HG02943 (cell line): ENCODE measurements around the gene MREG.
A peak's percentile ranks its signal among the peaks of the same experiment; 100 is the strongest.

Source experiments
- ATAC-seq: cut with Tn5 transposase; IDR thresholded peaks from one replicate; pipeline ENCODE4 v1.9.1; 2021; ENCODE audit warnings: mild to moderate bottlenecking, low read depth, moderate library complexity; ENCODE audit not compliant: unreplicated experiment

Gene MREG, protein sequence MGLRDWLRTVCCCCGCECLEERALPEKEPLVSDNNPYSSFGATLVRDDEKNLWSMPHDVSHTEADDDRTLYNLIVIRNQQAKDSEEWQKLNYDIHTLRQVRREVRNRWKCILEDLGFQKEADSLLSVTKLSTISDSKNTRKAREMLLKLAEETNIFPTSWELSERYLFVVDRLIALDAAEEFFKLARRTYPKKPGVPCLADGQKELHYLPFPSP

DNA sequence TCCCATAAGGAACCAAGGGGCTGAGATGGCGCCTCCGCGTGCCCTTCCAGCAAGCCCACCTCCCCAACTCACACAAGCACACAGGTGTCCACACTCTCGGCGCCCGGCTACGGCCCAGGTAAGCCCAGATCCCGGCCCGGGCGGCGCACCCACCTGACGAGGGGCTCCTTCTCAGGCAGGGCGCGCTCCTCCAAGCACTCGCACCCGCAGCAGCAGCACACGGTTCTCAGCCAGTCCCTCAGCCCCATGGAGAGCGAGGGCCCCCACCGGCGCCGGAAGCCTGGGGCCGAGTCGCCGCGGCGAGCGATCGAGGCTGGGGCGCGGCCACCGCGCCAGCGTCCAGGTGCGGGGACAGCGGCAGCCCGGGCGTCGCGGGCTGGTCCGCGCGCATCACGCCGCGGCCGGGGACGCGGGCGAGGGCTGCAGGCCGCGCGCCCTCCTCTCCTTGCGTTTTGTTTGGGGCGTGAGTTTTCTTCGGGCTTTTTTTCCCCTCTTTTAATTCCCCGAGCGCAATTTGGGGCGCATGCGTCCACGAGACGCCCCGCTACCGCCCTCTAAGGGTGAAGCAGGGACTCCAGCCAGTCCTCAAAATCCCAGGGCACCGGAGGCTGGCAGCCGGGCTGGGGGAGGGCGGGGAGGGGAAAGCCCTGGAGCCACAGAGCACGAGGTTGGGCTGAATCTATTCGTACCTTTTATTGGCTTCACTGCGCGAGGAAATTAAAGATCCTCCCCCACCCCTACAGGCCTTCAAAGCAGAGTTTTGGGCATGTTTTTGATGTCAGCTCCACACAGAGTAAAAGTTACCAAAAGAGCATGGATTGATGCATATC, at the start of gene MREG:
Gene MREG, minus strand, starts transcription at position 472 of the 830 bp plus-strand sequence. Its CDS starts 224 bp downstream, at position 248.
- peak; percentile 48 for ATAC-seq

DNA sequence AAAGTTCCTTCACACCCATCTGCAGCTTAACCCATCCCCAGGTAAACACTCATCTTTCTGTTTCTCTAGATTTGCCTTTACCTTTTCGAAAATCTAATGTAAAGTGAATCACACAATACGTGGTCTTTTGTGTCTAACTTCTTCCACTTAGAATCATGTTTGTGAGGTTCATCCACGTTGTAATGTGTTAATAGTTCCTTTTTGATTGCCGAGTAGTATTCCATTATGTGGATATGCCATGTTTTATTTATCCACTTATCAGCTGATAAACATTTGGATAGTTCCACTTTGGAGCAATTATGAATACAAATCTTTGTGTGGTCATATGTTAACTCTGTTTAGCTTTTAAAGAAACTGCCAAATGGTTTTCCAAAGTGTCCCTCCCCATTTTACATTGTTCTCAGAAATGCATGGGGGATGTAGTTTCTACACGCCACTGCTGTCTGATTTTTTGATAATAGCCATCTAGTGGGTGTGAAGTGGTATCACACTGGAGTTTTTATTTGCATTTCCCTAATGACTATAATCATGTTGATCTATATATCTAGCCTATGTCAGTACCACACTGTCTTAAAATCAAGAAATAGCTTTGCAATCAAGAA, 46.0 kb upstream of the MREG start:
- no peak for ATAC-seq

DNA sequence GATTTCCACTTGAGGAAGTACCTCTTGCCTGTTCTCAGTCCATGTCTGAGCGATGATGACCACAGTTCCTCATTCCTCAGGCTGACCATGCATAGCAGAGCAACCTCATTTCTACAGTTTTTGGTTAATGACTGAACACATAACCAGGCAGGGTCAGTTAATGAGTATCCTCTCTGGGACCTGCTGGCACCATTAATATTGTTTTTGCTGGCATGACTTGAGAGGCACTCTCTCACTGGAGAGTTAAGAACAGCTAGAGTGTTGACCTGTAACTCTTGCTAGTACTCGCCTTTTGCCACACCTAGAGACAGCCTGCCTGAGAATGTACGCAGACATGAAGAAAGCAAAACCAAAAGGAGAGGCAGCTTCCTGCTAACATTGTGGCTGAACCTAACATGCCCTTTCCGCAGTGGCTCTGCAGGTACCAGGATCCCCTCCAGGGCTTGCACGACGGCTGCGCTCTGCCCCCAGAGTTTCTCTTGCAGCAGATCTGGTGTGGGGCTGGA, 44.4 kb upstream of the MREG start:
- ATAC-seq: peak; percentile 87

DNA sequence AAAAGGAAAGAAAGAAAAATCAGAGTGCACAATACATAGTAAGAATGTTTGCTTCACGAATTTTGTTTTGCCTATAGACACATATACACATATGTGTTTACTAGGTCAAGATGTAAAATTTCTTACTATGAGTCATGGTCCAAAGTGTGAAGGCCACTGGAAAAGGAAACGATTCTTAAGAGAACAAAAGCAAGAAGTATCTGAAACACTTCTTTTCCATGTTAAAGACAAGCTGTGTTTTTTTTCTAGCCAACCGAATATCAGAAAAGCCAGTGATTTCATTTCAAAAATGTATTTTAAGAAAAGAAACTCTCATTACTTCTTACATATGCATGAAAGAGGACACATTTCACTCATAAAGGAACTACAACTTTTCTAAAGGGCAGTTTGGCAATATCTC, 43.4 kb upstream of the MREG start:
- no peak for ATAC-seq

DNA sequence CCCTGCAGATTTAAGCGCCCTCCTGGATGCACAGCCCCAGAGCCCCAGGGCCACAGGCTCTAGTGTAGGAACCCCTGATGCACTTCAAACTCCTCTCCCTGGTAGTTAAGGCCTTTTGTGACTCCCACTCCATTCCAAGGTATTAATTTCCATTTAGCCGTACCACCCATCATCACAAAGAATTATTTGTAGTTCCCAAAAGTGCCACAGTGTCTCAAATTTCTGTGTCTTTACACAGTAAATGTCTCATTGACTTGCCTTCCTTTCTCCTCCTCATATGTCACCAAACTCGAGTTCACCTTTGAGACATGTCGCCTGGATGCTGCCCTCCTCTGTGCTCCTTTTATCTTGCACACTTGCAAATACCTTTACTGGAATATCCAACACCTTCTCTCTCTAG, 42.3 kb upstream of the MREG start:
- no peak for ATAC-seq

DNA sequence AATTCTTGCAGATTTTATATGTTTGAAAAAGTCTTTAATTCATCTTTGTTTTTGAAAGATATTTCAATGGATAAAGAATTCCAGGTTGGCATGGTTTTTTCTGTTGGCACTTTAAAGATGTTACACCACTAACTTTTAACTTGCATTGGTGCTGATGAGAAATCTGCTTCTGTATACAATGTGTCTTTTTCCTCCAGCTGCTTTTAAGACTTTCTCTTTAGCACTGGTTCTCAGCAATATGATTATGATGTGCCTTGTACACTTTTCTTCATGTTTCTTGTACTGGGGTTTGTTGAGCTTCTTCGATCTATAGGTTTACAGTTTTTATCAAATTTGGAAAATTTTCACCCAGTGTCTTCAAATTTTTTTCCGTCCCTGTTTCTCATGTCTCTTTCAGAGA, 39.1 kb upstream of the MREG start:
- no peak for ATAC-seq

DNA sequence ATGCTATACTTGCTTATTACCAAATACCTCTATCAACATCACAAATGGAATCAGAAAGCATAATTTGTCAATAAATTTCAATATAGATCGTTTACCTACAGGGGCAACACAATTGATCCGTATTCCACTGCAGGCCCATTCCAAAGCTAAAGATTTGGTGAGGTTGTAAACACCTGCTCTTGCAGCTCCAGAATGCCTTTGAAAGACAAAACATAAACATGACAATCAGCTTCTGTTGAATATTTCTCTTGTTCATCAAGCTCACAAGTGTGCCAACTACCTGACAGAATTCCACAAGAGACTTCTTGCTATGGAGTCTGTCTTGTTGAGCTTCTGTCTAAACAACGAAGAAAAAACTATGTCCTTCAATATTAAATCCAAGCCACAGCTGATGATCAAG, 38.0 kb upstream of the MREG start:
- no peak for ATAC-seq

DNA sequence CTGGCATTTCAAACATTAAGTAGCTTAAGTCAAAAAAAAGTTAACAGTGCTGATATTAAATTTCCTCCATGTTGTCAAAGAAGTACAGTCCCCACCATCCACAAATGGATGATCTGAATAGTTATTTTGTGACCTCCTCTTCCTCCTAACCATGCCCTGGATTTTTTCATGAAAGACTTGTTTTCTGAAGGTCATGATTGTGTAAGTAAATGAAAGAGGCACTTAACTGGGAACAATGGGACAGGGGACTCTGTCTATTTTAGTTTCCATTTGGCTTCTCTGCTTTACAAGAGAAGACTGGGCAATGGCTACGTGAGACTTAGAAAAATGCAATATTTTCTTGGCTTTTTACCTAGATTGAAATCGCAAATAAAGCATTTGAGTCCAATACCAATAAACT, 36.1 kb upstream of the MREG start:
- no peak for ATAC-seq

DNA sequence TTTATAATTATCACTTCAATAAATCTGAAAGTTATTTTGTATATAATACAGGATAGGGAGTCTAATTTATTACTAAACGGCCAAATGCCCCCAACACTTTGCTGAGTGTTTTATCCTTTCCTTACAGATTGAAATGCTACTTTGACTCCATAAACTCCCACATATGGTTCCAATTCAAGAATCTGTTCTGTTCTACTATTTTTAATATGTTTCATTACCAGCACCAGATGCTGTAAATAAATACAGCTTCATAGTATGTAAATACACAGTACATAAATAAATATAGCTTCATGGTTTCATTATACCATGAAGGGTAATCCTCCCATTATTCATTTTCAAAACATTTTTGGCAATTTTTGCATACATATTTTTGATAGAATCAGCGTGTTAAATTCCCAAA, 34.0 kb upstream of the MREG start:
- ATAC-seq: no peak

DNA sequence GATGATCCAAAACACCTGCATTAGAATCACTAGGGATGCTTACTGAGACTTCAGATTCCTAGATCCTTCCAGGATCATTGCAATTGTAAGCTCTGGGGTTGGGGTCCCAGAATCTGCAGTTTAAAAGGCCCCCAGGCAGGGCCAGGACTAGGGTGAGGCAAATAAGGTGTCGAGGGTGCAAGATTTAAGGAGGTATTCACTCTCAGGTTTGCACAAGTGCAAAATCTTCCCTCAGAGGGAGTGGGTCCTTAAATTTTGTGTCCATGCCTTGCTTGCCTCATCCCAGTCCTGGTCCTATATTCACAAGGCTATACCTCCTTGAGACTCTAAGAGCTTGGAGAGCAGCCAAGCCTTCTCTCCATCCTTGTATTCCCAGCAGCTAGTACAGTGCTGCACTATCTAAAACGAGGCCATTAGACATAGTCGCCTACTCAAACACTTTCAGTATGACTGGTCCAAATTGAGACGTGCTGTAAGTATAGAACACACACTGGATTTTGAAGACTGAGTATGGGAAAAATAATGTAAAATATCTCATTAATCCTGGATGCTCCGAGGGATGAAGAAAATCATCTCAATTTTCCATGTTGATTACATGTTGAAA, 31.6 kb upstream of the MREG start:
- no peak for ATAC-seq

DNA sequence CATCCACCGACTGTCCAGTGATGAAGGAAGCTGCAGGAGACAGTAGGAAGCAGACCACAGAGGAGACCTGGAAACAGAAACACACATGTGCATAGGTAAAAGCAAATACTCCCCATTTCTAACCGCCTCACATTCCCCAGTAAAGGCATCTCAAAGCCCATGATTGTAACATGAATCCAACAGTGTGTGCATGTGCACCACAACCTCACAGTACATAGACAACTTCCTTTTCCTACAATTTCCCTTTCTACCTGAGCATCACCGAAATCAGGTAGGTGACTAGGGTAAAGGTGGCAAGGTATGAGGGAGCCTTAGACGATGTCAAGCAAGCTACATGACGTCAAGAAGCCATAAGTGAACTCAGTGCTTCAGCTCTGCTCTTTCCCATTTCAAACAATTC, 30.6 kb upstream of the MREG start:
- ATAC-seq: no peak

DNA sequence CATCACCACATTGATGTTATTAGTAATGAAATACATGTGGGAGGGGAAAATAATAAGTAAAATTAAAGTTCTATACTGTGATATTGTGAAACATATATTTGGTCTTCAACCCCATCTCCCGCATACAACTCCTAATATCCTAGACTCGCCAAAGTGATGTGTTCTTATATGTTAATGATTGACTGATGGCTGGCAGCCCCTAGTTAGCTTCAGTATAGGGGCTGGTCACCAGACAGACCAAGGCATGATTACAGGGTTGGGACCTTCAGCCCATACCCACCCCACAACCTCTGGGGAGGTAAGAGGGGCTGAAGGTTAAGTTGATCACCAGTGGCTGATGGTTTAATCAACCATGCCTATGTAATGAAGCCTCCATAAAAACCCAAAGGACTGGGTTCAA, 28.1 kb upstream of the MREG start:
- no peak for ATAC-seq

DNA sequence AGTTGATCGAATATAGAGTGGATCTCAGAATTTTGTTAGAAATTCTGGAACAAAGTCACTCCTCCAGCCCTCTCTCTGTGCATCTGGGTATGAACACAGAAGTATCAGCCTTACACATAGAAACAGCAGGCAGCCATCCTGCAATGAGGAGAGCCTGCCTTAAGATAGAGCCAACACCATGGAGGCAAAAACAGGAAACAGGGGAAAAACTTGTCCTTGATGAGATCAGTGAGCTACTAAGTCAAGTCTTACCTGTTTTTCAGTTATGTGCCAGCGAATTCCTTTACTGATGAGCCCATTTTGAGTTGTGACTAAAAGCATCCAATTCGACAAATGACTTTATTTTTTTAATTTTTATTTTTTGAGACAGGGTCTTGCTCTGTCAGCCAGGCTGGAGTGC, 26.6 kb upstream of the MREG start:
- ATAC-seq: no peak

DNA sequence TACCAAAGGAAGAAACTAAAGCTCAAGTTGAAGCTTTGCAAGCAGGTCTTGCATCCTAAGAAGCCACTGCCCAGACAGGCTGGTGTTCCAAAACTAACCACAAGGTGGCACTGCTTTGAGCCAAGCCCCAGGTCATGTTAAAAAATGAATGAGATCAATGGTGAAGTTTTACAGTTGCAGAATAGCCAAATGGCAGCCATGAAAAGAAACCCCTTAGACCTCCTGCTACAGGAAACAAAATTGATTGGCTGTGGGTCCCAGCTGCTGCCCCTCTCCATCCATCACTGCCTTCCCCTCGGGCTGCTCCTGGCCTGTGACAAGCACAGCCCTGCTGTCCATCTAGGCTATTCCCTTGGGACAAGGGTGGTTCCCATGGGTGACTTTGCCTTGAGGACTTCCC, 20.7 kb upstream of the MREG start:
- peak; percentile 44 for ATAC-seq

DNA sequence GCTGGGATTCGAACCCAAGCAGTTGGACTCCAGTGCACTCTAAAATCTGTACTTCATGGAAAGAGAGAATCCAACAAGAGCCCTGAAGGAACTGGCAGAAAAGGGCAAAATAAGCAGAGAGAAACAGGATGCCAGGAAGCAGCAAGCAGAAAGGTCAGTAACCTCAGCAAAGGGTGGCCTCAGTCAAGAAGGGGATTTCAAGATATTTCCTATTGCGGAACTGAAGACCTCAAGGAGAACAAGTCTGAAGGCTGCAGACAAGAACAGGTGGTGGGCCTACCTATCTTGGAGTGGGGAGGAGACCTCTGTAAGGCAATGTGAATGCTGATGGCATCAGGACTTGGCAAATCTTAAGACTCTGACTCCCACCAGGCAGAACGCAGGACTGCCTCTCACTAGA, 20.1 kb upstream of the MREG start:
- peak; percentile 42 for ATAC-seq

DNA sequence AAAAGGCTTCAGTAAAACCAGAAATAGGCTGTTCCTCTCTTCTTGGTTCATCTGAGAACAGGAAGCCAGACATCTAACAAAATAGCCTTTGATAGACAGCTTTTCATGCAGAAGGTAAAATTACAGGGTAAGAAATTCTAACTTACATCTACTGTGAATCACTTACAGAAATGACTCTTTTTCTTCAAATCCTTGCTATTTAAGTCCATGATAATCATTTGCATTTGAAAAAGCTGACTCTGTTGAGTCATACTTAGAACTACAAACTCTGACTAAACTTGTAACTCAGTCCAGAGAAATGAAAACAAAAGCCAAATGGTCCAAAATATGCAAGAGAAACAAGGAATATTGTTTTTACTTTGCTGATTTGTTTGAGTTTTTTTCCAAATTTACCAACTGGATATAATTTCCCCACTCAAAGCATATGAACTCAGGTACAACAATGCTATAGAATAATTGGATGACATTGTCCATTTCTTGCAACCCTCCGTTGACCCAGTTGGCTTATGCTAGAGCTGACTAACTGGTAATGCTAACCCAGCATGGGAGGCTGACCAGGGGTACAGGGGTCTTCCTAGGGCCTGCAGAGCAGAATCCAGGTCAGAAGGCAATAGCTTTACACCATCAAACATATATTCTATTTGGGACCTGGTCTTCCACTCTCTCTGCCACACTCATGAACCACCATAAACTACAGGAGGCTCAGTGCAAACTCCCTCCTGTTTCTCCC, 18.8 kb upstream of the MREG start:
- peak; percentile 62 for ATAC-seq

DNA sequence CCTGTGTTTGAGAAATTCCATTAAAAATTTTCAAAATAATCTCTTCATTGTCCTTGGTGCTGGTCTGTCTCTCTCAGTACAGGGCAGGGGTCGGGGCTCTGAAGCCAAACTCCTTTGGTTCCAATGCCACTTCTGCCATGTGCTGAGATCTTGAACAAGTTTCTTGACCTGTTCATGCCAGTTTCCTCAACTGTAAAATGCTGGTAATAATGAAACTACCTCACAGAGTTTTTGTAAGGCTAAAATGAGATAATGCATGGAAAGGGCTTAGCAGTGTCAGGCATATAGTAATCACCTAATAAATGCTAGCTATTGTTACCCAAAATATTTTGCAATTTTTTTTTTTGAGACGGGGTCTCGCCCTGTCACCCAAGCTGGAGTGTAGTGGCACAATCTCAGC, 16.9 kb upstream of the MREG start:
- no peak for ATAC-seq

DNA sequence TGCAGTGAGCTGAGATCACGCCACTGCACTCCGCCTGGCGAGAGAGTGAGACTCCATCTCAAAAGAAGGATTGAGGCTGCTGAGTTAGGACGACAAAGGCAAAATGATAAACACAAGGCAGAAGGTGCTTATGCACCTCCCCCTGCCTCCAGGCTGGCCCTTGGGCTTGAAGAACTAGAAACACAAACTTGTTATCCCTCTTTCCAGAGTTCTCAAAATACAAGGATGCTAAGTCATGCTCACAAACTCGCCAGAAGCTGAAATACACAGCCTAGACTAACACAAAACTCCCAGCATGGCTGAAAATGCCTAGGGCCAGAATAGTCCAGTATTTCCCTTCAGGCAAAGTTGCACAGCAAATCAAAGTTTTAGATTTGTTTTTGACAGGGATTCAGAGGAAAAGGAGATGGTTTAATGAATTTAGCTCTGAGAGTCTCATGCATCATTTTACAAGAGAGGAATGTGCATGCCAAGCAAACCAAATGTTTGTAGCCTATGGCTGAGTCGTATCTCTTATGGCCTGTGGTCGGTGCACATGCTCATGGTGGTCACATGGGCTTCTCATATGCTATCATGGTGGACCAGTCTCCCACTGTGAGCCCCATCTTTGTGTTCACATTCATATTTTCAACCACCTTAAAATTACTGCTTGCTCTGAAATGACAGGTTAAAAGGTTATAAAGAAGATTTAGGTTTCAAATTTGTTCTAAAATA, 16.2 kb upstream of the MREG start:
- no peak for ATAC-seq

DNA sequence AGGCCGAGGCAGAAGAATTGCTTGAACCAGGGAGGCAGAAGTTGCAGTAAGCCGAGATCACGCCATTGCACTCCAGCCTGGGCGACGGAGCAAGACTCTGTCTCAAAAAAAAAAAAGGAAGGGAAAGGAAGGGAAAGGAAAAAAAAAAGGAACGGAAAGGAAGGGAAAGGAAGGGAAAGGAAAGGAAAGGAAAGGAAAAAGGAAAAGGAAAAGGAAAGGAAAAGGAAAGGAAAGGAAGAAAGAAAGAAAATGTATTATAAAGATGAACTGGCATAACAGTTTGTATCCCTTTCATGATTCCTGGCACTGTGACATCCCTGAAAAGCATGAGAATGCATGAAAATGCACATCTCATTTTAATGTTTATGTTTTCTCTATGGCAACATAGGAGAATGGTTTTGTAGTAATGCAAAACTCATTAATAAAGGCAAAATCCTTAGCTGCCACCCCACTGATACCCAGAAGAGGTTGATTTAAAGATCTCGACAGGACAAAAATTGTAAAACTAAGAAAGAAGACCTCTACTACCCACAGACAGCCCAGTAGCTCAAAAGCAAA, 11.5 kb upstream of the MREG start:
- ATAC-seq: no peak
